PC-3 (cell line): ENCODE results near the gene FAM163A.

Experiments used
- EZH2phosphoT487 ChIP-seq: fragments of 300-600 bp; sonication (generic); IDR thresholded peaks from 2 replicates; pipeline ENCODE4 v1.6.1; 2018; ENCODE audit warnings: mild to moderate bottlenecking, antibody characterized with exemption, low read length, borderline replicate concordance
- TF ChIP-seq, protein P1 (sequence below): fragments of 300-600 bp; sonication (generic); conservative IDR thresholded peaks from 2 replicates; pipeline ENCODE4 v1.5.1; 2017; ENCODE audit warnings: antibody characterized with exemption, low read depth, mild to moderate bottlenecking, low read length

DNA sequence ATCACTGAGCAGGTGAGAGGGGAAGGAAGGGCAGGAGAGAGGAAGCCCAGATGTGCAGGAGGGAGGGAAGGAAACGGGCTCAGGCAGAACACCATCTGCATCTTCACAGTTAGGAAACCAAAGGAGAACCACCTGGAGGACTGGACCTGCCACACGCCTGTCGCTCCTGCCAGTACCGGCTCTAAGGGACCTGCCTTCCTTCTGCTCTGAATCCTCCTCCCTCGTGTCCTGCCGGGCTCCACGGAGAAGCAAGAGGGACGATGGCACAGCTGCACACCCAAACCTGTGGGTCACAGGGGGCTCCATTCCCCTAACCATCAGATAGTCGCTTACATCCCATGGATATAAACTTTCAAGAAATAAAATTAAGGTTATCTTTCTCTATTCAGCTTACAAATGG is 78.4 kb downstream of the FAM163A start:
- TF ChIP-seq, protein P1, sequence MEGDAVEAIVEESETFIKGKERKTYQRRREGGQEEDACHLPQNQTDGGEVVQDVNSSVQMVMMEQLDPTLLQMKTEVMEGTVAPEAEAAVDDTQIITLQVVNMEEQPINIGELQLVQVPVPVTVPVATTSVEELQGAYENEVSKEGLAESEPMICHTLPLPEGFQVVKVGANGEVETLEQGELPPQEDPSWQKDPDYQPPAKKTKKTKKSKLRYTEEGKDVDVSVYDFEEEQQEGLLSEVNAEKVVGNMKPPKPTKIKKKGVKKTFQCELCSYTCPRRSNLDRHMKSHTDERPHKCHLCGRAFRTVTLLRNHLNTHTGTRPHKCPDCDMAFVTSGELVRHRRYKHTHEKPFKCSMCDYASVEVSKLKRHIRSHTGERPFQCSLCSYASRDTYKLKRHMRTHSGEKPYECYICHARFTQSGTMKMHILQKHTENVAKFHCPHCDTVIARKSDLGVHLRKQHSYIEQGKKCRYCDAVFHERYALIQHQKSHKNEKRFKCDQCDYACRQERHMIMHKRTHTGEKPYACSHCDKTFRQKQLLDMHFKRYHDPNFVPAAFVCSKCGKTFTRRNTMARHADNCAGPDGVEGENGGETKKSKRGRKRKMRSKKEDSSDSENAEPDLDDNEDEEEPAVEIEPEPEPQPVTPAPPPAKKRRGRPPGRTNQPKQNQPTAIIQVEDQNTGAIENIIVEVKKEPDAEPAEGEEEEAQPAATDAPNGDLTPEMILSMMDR: no peak
- no peak for TF ChIP-seq EZH2phosphoT487
